Vagina (tissue), 2 donors: ENCODE measurements around the gene PHPT1. TPM values are rescaled to one million over a fixed set of nuclear protein-coding genes. Genes with fewer than 3 reads are reported as not detected.

ENCODE experiments used
- DNase-seq, 2 donors: peaks; one replicate each; pipeline ENCODE4 v3.0.0-alpha.2; 2017; ENCODE audit errors: extremely low spot score in 2 of 2
- H3K27ac ChIP-seq: fragments of 200-600 bp; sonication (generic); one replicate; pipeline ENCODE4 v1.5.1; 2019
- H3K27me3 ChIP-seq: fragments of 200-600 bp; sonication (generic); one replicate; pipeline ENCODE4 v1.5.1; 2019
- H3K36me3 ChIP-seq, 2 donors: fragments of 200-600 bp; sonication (generic); one replicate each; pipeline ENCODE4 v1.5.1; 2017 to 2019
- H3K4me1 ChIP-seq: fragments of 200-600 bp; sonication (generic); one replicate; pipeline ENCODE4 v1.5.1; 2019
- H3K4me3 ChIP-seq, 2 donors: fragments of 200-600 bp; sonication (generic); 1 replicate in 1 of 2; 2 replicates in 1 of 2; pipeline ENCODE4 v1.5.1; 2016 to 2019
- H3K9me3 ChIP-seq: fragments of 200-600 bp; sonication (generic); one replicate; pipeline ENCODE4 v1.5.1; 2019
- CTCF ChIP-seq, 3 experiments: fragments of 450-650 bp in 2 of 3; fragments of 200-600 bp in 1 of 3; sonication (generic) in 1 of 3; IDR thresholded peaks; one replicate each; pipeline ENCODE4 v1.5.1; 2017 to 2019; ENCODE audit warnings: antibody characterized with exemption in 3 of 3, mild to moderate bottlenecking in 2 of 3, moderate library complexity in 2 of 3
- POLR2A ChIP-seq, 2 donors: fragments of 450-650 bp; IDR thresholded peaks; one replicate each; pipeline ENCODE4 v1.6.1; 2017; ENCODE audit warnings: antibody characterized with exemption in 2 of 2, mild to moderate bottlenecking in 2 of 2, moderate library complexity in 2 of 2
- POLR2AphosphoS5 ChIP-seq, 2 donors: sonication (generic); formaldehyde crosslinking; IDR thresholded peaks; one replicate each; pipeline ENCODE4 v1.9.0; 2017; ENCODE audit warnings: antibody characterized with exemption in 2 of 2, mild to moderate bottlenecking in 2 of 2, low read depth in 1 of 2; ENCODE audit not compliant: insufficient read depth in 1 of 2
- intact Hi-C: fragments of 100-400 bp; cut with DNase I; formaldehyde crosslinking; loops from one replicate; pipeline ENCODE4 v1.15.1; 2023
- total RNA-seq: library from RNA; depleted of rRNA; stranded (reverse); fragments of >200 nt; gene quantifications from one replicate; pipeline ENCODE4 v1.2.3, GENCODE V29; 2016

The PHPT1 gene
- total RNA-seq, 1 donor from 2014 or later, result 38.1 TPM

GRCh38 chr9:136823136-136824046 lies 25.8 kb upstream of the PHPT1 start:
- Histone ChIP-seq H3K4me1 (peaks cover 18% of the 10 kb centered on the region), H3K27me3 (no peaks in the 10 kb centered on the region), H3K9me3 (no peaks in the 10 kb centered on the region), H3K27ac (no peak overlapping the region), H3K36me3 (peaks cover 0 to 22% of the 10 kb centered on the region in 2 donors), H3K4me3 (no peak overlapping the region)
- no peak for DNase-seq
- intact Hi-C loops, result no loop called here
- no peak for TF ChIP-seq POLR2A (IDR thresholded peaks at IDR 0.05)
- TF ChIP-seq POLR2AphosphoS5 (IDR thresholded peaks at IDR 0.05; ENCODE audit: insufficient read depth in 1 of 2, low read depth in 1 of 2), result no peak
- no peak for TF ChIP-seq CTCF (IDR thresholded peaks at IDR 0.05)

- no peak for DNase-seq
- peaks cover 0 to 33% of the 10 kb centered on the region in 2 donors for H3K36me3 ChIP-seq
- peaks cover 18% of the 10 kb centered on the region for H3K4me1 ChIP-seq
- TF ChIP-seq POLR2AphosphoS5 (IDR thresholded peaks at IDR 0.05; ENCODE audit: insufficient read depth in 1 of 2, low read depth in 1 of 2), result no peak
- TF ChIP-seq POLR2A (IDR thresholded peaks at IDR 0.05), result no peak
- TF ChIP-seq CTCF (IDR thresholded peaks at IDR 0.05), result no peak
- intact Hi-C loops, result no loop called here
- H3K27me3 ChIP-seq, result no peaks in the 10 kb centered on the region
- no peaks in the 10 kb centered on the region for H3K9me3 ChIP-seq
- H3K4me3 ChIP-seq, result no peak overlapping the region
- H3K27ac ChIP-seq, result no peak overlapping the region
Measured at GRCh38 chr9:136824496-136825225, 24.5 kb upstream of the PHPT1 start.

- TF ChIP-seq CTCF (IDR thresholded peaks at IDR 0.05) (no peak), POLR2AphosphoS5 (IDR thresholded peaks at IDR 0.05; ENCODE audit: insufficient read depth in 1 of 2, low read depth in 1 of 2) (no peak), POLR2A (IDR thresholded peaks at IDR 0.05) (no peak)
- intact Hi-C loops, result no loop called here
- H3K36me3 ChIP-seq, result peaks cover 0 to 41% of the 10 kb centered on the region in 2 donors
- no peaks in the 10 kb centered on the region for H3K27me3 ChIP-seq
- H3K4me1 ChIP-seq, result peaks cover 17% of the 10 kb centered on the region
- no peak for DNase-seq
- H3K4me3 ChIP-seq, result no peak overlapping the region
- no peak overlapping the region for H3K27ac ChIP-seq
- no peaks in the 10 kb centered on the region for H3K9me3 ChIP-seq
Measured at GRCh38 chr9:136825295-136826187, 23.7 kb upstream of the PHPT1 start.

GRCh38 chr9:136826188-136826541 lies 23.0 kb upstream of the PHPT1 start:
- no peak for TF ChIP-seq CTCF (IDR thresholded peaks at IDR 0.05)
- no peak for TF ChIP-seq POLR2A (IDR thresholded peaks at IDR 0.05)
- TF ChIP-seq POLR2AphosphoS5 (IDR thresholded peaks at IDR 0.05; ENCODE audit: insufficient read depth in 1 of 2, low read depth in 1 of 2), result no peak
- Histone ChIP-seq H3K36me3 (peaks cover 0 to 48% of the 10 kb centered on the region in 2 donors), H3K27me3 (no peaks in the 10 kb centered on the region), H3K4me1 (peaks cover 11% of the 10 kb centered on the region), H3K4me3 (no peak overlapping the region), H3K27ac (no peak overlapping the region), H3K9me3 (no peaks in the 10 kb centered on the region)
- intact Hi-C loops, result no loop called here
- DNase-seq, result no peak
